ENCODE results near the gene RHBDL1. TPM values are rescaled to one million over a fixed set of nuclear protein-coding genes. Genes with fewer than 3 reads are reported as not detected.

The RHBDL1 gene
- total RNA-seq, 1 experiment from 2014 or later, result 1.7 TPM

- no peak overlapping the region for H3K9ac ChIP-seq (ENCODE audit: low read length)
- no peaks in the 10 kb centered on the region for H4K20me1 ChIP-seq (ENCODE audit: low read length)
- BruUV-seq (replicated peaks), result no TSS peak
- H3F3A ChIP-seq (ENCODE audit: low read length, unreplicated experiment), result no peaks in the 10 kb centered on the region
- CTCF ChIA-PET, result no interaction called here
- DNase-seq, result no peak
- TF ChIP-seq CTCF (conservative IDR thresholded peaks at IDR 0.05; ENCODE audit: low read depth, low read length) (no peak), EZH2 (IDR thresholded peaks at IDR 0.05; ENCODE audit: low read length, unreplicated experiment) (no peak), EZH2phosphoT487 (IDR thresholded peaks at IDR 0.05; ENCODE audit: borderline replicate concordance, low read length) (no peak)
- H3K4me3 ChIP-seq (ENCODE audit: low read length), result no peak overlapping the region
- no peaks in the 10 kb centered on the region for H3K9me3 ChIP-seq (ENCODE audit: low read length)
- no peak overlapping the region for H3K27ac ChIP-seq (ENCODE audit: low read length)
- H3K4me1 ChIP-seq (ENCODE audit: insufficient read depth, low read length), result peaks cover 9% of the 10 kb centered on the region; the same call in 1 of the 2 replicates
- peaks cover 21% of the 10 kb centered on the region for H3K79me2 ChIP-seq (ENCODE audit: low read length)
- no peak overlapping the region for H3K4me2 ChIP-seq (ENCODE audit: low read length)
- POLR2A ChIA-PET (ENCODE audit: unreplicated experiment), result no interaction called here
- no peaks in the 10 kb centered on the region for H3K36me3 ChIP-seq (ENCODE audit: low read depth, low read length)
- no peaks in the 10 kb centered on the region for H3K27me3 ChIP-seq (ENCODE audit: low read length)
- no peak overlapping the region for H2AFZ ChIP-seq (ENCODE audit: low read length)
- no peaks in the 10 kb centered on the region for H3K9me2 ChIP-seq (replicated peaks; ENCODE audit: low read length)
- intact Hi-C loops (cut with micrococcal nuclease), result loop anchor here (5.0 kb wide), 1 partner anchor 51 kb away; no protein-coding TSS in a partner anchor
- ATAC-seq, result no peak
These were observed 37.4 kb upstream of the RHBDL1 start for GRCh38 chr16:638034-638543.

GRCh38 chr16:638836-639235 lies 36.6 kb upstream of the RHBDL1 start:
- no peaks in the 10 kb centered on the region for H3F3A ChIP-seq (ENCODE audit: low read length, unreplicated experiment)
- H3K36me3 ChIP-seq (ENCODE audit: low read depth, low read length), result no peaks in the 10 kb centered on the region
- ATAC-seq (no peak), DNase-seq (no peak)
- no peak overlapping the region for H3K4me2 ChIP-seq (ENCODE audit: low read length)
- H3K79me2 ChIP-seq (ENCODE audit: low read length), result peaks cover 28% of the 10 kb centered on the region
- ChIA-PET CTCF (no interaction called here), POLR2A (ENCODE audit: unreplicated experiment) (no interaction called here)
- no TSS peak for BruUV-seq (replicated peaks)
- no peaks in the 10 kb centered on the region for H3K9me2 ChIP-seq (replicated peaks; ENCODE audit: low read length)
- no peaks in the 10 kb centered on the region for H4K20me1 ChIP-seq (ENCODE audit: low read length)
- H2AFZ ChIP-seq (ENCODE audit: low read length), result no peak overlapping the region
- no peak for TF ChIP-seq EZH2phosphoT487 (IDR thresholded peaks at IDR 0.05; ENCODE audit: borderline replicate concordance, low read length)
- TF ChIP-seq EZH2 (IDR thresholded peaks at IDR 0.05; ENCODE audit: low read length, unreplicated experiment), result no peak
- no peak for TF ChIP-seq CTCF (conservative IDR thresholded peaks at IDR 0.05; ENCODE audit: low read depth, low read length)
- H3K9ac ChIP-seq (ENCODE audit: low read length), result no peak overlapping the region
- peaks cover 12% of the 10 kb centered on the region; the same call in 1 of the 2 replicates for H3K4me1 ChIP-seq (ENCODE audit: insufficient read depth, low read length)
- intact Hi-C loops (cut with micrococcal nuclease), result loop anchor here (5.0 kb wide), 1 partner anchor 52 kb away; no protein-coding TSS in a partner anchor
- no peaks in the 10 kb centered on the region for H3K27me3 ChIP-seq (ENCODE audit: low read length)
- H3K27ac ChIP-seq (ENCODE audit: low read length), result no peak overlapping the region
- no peak overlapping the region for H3K4me3 ChIP-seq (ENCODE audit: low read length)
- H3K9me3 ChIP-seq (ENCODE audit: low read length), result no peaks in the 10 kb centered on the region

- Histone ChIP-seq H3K27me3 (ENCODE audit: low read length) (no peaks in the 10 kb centered on the region), H2AFZ (ENCODE audit: low read length) (no peak overlapping the region), H3K9ac (ENCODE audit: low read length) (no peak overlapping the region), H3K9me2 (replicated peaks; ENCODE audit: low read length) (no peaks in the 10 kb centered on the region), H3K27ac (ENCODE audit: low read length) (no peak overlapping the region), H3K36me3 (ENCODE audit: low read depth, low read length) (no peaks in the 10 kb centered on the region), H3K4me1 (ENCODE audit: insufficient read depth, low read length) (peaks cover 26% of the 10 kb centered on the region), H3K4me3 (ENCODE audit: low read length) (no peak overlapping the region), H3K9me3 (ENCODE audit: low read length) (no peaks in the 10 kb centered on the region), H4K20me1 (ENCODE audit: low read length) (no peaks in the 10 kb centered on the region), H3K4me2 (ENCODE audit: low read length) (peak overlapping the region; percentile 93; the same call in 1 of the 2 replicates), H3K79me2 (ENCODE audit: low read length) (peaks cover 34% of the 10 kb centered on the region), H3F3A (ENCODE audit: low read length, unreplicated experiment) (no peaks in the 10 kb centered on the region)
- POLR2A ChIA-PET (ENCODE audit: unreplicated experiment), result no interaction called here
- no peak for ATAC-seq
- intact Hi-C loops (cut with micrococcal nuclease), result no loop called here
- no peak for TF ChIP-seq EZH2phosphoT487 (IDR thresholded peaks at IDR 0.05; ENCODE audit: borderline replicate concordance, low read length)
- no peak for TF ChIP-seq CTCF (conservative IDR thresholded peaks at IDR 0.05; ENCODE audit: low read depth, low read length)
- TF ChIP-seq EZH2 (IDR thresholded peaks at IDR 0.05; ENCODE audit: low read length, unreplicated experiment), result no peak
- CTCF ChIA-PET, result no interaction called here
- BruUV-seq (replicated peaks), result no TSS peak
- no peak for DNase-seq
These were observed 34.9 kb upstream of the RHBDL1 start for GRCh38 chr16:640614-641013.

Measured in PC-3 (cell line).